Eye (tissue), 1 donor: ENCODE measurements around the gene IRS1.

ENCODE experiments used
- DNase-seq: peaks from one replicate; pipeline ENCODE4 v3.0.0-alpha.2; 2015

IRS1 gene

DNA sequence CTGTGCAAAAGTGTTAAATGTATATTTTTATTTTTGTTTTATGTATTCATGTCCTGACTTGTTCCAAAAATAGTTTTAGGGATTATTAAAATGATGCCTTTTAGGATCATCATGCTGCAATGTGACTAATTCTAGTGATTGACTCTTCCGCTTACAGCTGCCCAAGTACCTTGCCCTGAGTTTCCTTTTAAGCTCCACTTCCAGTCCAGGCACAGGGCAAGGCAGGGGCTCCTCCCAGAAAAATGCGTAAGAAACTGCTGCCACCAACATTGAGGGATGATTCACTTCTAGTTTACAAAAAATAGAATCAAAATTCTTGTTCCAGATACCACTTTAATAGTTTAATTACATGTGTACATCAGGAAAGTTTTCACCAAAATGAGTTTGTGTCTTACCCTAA is 116.4 kb downstream of the IRS1 start:
- no peak for DNase-seq
